Erythroblast (primary cell): ENCODE data around the gene CXCR3.

Experiments
- GATA1 ChIP-seq: IDR thresholded peaks from 2 replicates; pipeline ENCODE4 v1.6.1; 2011; ENCODE audit warnings: low read depth, mild to moderate bottlenecking, control low read depth, low read length, moderate library complexity
- POLR2A ChIP-seq: IDR thresholded peaks from 2 replicates; pipeline ENCODE4 v1.6.1; 2011; ENCODE audit warnings: mild to moderate bottlenecking, low read length

GRCh38 chrX:71618303-71618721 lies at the start of gene CXCR3:
- TF ChIP-seq POLR2A (peak; percentile 16), GATA1 (no peak)
